ENCODE results near the gene AMPH.
A peak's percentile ranks its signal among the peaks of the same experiment; 100 is the strongest.

Gene AMPH

DNA sequence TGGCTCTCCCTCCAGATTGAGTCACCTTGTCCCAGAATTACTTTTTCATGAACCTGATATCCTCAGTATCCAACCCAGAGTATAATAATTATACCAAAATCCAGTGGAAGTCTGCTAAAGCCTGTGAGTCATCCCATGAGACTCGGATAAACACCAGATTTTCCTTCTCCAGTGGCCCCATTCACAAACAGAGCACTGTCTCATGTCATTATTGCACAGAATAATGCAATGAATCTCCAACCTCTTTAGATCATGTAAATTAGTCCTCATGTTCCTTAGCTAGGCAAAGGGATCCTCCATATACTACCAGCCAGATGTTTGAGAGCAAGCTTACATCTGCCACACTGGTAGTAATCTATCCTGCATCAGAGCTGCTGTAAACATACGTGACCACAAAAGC, 89.0 kb downstream of the AMPH start:
- DNase-seq (ENCODE audit: low read depth): no peak

DNA sequence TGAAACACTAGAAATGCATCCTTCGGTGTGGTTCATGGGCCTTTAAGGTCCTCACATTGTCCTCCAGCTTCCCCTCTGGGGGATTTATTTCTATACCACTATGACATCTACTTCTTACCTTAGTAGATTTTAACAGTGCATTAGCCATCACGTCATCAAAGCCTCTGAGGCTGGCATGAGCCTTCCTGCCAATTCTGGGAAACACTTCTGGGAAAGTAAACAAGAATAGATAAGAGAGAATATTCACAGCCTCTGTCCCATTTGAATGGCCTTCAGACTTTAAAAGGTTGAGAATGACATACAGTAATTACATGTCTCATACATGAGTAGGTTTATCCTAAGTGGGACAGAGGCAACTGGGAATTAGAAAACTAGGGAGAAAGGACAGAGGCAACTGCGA, 89.7 kb downstream of the AMPH start:
- no peak for DNase-seq (ENCODE audit: low read depth)

DNA sequence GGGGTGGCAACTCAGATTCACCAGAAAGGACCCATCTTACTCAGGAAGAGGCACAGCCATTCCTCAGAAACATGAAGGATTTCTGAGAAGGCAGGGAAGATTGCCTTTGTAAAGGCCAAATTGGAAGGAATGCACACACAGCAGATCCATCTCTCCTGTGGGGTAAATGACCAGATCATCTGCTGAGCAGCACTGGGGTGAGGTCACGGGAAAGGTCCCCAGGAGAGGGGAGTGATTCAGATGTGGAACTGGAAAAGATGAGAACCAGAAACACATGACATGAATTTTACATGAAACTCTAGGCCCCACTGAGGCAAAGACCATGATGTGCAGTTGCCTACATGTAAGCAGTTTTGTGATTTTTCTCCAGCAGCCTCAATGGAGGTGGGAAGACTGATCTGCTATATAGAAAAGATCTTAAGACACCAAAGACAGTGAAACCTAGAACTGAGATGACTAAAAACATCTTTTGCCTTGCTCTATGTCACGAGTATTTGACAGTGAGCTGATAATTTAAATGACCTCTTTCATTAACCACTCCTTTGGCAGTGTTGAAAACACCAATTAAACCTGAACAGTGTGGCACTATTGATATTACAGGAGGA, 91.6 kb downstream of the AMPH start:
- DNase-seq (ENCODE audit: low read depth): no peak

DNA sequence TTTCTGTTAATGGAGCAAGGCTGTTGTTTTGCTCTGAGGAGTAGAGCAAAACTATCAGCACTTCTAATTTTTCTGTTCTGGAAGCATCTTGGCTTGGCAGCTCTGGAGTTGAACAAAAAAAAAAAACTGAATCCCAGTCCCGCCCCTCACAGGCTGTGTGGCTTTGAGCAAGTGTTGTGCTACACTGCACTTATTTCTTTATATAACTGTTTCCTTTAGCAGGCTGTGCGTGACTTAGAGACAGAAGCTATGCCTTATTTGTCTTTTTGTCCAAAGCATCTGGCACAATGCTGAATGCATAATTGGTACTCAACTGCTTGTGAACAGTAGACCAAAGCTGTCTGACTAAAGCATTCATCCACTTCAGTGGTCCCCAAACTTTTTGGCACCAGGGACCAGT, 96.1 kb downstream of the AMPH start:
- no peak for DNase-seq (ENCODE audit: low read depth)

DNA sequence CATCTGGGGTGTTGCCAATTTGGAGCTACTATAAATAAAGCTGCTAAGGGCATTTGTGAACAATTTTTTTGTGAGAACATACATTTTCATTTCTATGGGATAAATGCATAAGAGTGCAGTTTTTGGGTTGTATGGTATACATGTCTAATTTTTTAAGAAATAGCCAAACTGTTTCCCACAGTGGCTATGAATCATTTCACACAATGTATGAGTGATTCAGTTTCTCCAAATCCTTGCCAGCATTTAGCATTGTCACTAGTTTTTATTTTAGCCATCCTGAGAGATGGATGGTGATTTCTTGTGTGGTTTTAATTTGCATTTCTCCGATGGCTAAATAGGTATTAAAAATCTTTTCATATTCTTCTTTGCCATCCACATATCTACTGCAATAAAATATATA, 105.3 kb downstream of the AMPH start:
- no peak for DNase-seq (ENCODE audit: low read depth)

DNA sequence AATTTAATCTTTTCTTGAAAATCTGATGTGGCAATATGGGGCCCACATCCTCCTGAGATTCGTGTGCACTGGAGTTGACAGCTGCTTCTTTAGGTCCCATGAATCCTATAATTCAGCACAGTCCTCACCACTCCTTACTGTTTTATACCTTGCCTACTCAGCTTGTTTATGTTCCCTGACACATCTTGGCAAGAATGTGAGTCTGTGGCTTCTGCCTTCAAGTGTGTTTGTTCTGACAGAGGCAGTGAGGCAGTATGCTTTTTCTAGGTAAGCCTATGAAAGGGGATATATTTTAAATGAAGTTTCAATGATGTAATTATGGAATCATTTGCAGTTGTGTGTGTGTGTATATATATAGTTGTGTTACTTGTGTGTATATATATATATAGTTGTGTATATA, 106.4 kb downstream of the AMPH start:
- no peak for DNase-seq (ENCODE audit: low read depth)

DNA sequence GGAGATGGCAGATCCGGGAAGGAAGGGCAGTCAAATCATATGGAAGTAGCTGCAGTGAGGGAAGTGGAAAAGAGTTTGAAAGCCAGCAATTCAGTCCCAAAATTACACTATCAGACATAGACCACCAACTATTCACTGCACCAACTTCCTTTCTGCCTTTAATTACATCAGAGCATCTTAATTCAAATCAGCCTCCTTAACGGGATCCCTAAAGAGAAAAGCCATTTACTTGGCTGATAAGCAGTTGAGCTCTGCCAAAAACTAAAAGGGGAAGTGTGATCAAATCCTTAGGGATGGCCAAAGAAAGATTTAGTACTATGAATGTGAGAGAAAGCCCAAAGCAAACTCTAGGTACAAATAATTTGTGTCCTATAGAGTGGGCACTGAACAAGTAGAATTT, 110.4 kb downstream of the AMPH start:
- no peak for DNase-seq (ENCODE audit: low read depth)

DNA sequence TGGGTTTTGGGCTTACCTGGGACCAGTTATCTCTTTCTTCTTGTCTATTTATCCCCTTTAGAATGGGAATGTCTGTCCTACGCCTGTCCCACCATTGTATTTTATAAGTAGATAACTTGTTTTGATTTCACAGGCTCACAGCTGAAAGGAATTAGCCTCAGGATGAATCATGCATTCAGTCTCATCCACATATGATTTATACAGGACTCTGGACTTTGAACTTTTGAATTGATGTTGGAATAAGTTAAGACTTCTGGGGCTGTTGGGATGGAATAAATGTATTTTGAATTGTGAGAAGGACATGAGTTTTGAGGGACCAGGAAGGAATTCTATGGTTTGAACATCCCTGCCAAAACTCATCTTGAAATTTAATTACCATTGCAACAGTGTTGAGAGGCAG, 112.6 kb downstream of the AMPH start:
- DNase-seq (ENCODE audit: low read depth): no peak

DNA sequence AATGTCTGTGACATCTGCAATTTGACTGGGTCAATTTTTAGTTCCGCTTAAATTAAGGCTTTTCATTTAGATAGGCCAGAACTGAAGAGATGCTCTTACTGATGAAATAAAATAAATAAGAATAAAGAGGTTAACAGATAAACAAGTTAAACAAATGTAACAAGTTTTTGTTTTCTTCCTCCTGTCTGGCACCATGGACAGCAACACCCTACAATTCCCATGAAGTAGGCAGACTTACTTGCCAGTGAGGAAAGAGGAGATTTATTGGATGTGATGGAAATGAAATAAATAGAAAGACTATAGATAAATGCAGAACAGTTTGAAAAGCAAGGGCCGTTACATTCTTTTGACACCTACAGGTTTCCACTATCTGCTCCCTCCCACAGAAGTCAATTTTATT, 118.5 kb downstream of the AMPH start:
- DNase-seq (ENCODE audit: low read depth): no peak

DNA sequence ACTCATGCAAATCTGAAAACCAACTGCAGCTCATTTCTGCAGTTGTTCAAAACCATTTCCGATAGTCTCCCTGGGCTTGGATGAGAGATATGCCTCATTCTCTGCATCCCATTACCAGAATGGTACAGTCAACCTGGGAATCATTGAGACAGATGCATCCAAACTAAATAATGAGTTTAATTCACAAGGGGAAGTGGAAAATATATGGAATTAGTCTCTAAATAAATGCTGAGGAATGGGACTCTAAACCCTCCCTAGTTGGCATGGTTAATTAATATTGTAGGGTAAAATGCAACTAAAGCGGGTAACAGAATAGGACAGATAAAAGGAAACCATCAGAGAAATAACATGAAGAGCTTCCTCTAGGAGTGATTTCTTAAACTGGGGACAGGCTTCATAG, 118.9 kb downstream of the AMPH start:
- DNase-seq (ENCODE audit: low read depth): no peak

DNA sequence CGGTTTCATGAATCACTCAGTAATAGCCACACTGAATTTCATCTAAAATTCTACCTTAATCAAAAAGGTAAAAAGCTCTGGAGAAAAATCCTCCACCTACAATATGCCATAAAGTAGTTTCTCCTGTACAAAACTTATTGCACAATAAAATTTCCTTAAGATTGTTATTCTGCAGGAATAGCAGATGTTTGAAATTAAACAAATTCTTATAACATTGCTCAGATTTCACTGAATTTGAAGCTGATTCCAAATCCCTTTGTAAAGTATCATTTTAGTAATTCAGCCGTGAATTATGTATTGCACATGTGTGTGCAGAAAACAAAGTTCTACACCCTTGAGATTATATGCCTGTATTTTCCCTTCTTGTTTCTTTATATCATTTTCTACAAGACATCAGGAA, 123.8 kb downstream of the AMPH start:
- DNase-seq (ENCODE audit: low read depth): no peak

DNA sequence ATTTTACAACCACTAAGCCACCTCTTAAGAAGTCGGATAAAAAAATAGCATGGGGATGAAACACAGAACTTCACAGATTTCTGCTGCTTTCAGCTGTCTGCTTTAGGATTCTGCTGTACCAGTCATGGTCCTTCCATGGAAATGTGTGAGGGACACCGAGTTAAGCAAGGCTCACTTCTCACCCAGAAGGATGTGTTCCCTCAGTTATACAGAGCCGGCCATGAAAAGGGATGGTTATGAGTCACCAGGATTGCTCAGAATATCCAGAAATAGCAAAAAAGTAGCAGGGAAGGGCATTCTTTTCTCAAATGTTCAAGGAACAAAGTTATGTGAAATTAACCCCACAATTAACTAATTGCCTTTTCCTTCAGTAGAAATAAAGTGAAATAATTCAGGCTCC, 124.4 kb downstream of the AMPH start:
- no peak for DNase-seq (ENCODE audit: low read depth)

DNA sequence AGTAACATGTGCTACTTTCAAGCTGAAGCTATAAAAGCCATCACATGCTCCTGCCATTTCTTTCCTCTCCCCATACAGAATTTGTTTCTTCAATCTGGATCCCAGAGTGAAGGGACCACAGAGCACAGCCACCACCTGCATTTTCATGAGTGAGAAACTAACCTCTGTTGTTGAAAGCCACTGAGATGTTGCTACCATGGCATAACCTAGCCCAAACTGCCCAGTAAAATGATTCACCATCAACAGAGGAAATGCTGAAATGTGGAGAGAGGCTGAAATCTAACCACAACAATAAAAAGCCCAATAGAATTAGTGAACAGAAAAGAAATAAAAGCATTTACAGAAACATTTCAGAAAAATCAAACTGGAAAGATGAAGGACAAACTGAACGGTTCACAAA, 125.2 kb downstream of the AMPH start:
- DNase-seq (ENCODE audit: low read depth): no peak

DNA sequence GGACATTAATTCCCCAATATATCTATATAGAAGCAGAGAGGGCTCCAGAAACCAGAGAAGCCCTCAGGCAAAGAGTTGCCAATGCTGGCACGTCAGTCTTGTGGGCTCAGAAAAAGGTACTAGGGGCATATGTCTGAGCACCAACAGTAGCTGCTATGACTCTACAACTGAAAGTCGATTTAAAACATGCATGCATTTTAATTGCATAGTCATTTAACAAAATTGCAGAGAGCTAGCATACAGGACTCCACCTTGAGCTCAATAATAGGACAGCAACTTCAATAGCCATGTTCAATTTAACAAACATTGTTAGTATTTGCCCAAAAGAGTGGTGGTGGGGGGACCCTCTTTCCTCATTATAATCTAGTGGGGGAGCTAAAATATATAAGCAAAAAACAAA, 126.5 kb downstream of the AMPH start:
- no peak for DNase-seq (ENCODE audit: low read depth)

DNA sequence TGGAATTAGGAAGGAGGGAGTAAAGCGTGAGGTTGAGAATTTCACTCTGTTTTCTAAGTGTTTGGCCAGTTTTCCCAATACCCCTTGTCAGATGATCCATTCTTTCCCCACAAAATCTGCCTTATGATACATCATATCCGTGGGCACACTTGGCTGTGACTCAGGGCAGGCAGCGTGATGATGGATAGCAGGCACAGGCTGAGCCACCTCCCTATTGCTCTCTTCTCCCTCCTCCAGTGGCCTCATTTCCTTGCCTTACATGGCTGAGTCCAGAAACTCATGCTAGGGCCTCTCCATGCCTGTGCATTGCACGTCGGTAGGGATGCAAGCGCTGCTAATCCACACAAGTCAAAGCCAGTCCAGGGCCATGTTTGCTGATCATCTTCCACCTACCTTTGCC, 128.3 kb downstream of the AMPH start:
- no peak for DNase-seq (ENCODE audit: low read depth)

DNA sequence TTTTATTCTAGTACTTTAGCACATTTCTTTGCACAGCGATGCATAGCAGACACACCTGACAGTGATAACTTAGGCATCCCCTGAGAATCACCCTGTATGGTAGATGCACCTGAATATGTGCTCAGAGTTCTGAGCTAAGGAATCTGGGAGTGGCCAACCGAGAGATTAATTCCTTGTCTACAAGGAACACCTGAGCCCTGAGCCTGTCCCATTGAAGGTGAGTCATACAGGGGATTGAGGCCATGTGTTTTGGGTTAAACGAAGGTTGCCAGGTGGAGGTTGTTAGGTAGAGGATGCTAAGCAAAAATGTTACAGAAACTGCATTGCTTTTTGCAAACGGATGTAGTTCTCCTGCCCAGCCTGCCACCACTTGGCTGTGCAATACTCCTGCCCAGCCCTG, 128.9 kb downstream of the AMPH start:
- no peak for DNase-seq (ENCODE audit: low read depth)

DNA sequence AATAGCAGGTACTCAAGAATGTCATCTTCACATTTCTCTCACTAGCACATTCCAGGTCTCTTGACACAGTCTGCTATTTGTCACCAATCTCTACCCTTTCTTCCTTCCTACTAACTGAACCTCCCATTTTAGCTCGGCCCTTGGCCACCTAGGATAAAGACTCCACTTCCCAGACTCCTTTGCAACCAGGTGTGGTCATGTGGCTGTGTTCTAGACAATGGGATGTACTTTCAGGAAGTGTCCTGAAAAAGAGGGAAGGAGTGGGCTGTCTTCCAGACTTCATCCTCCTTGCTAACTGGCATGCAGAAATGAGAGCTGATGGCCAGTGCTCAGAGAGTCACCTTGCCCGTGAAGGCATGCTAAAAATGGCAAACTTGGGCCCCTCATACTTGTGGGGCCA, 139.2 kb downstream of the AMPH start:
- DNase-seq (ENCODE audit: low read depth): no peak

DNA sequence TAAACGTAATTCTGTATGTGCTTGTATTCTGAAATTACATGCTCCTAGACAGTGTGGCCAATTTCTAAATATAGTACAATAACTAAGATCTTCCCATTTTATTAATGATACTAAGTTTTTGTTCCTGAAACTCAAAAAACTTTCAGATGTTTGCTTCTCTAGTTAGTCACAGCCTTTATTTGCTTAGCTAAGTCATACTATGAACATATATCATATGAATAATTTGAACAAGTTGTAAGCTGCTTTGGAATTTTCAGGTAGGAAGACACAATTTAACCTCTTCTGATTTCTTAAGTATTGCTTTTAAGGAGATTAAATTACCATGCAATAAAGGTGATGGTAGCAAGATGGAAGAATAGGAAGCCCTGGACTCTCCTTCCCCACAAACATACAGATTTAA, 148.7 kb downstream of the AMPH start:
- DNase-seq (ENCODE audit: low read depth): no peak

DNA sequence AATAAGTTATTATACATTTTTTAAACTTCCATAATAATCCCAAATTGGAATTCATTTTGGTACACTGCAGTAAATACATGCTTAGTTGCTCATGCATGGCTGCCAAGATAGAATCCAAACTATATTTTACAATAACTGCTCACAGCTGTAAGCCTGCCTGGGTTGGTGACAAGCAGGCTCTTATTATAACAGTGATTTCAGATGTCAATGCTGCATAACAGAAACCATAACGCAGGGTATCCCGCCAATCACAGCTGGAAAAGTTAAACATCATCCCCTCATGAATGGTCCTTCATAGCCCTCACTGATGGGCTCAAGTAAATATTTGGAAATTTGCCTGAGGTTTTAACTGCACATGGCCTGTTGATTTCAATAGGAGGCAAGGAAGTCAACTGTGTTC, 149.8 kb downstream of the AMPH start:
- no peak for DNase-seq (ENCODE audit: low read depth)

DNA sequence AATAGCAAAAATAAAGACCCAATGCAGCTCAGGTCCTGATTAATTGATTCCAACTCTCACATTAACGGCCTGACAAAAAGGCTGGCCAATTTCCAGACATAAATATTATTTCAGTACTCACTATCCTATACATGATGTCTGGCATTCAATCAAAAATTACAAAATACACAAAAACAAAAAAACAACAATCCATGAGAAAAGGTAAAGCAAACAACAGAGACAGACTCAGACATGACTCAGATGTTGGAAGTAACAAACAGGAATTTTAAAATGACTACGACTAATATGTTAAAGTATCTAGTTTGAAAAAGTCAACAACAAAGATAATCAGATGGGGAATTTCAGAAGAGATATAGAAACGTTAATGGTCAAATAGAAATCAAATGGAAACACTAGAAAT, 152.8 kb downstream of the AMPH start:
- DNase-seq (ENCODE audit: low read depth): no peak

DNA sequence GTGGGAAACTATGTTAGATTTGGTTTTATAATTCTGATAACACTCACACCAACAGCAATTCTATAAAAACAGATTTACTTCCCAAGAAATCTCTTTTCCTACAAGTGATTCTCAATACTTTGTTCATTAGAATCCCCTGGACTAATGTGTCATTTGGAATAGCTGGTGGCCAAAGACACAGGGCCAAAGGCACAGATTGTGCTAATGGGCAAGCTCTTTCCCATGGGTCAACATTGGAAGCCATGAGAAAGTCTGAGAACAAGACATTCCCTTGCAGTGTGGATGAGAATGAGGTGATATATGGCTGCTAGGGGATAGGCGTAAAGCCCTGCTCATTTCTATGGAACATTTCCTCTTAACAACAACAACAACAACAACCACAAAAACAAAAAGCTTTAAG, 153.8 kb downstream of the AMPH start:
- DNase-seq (ENCODE audit: low read depth): no peak

DNA sequence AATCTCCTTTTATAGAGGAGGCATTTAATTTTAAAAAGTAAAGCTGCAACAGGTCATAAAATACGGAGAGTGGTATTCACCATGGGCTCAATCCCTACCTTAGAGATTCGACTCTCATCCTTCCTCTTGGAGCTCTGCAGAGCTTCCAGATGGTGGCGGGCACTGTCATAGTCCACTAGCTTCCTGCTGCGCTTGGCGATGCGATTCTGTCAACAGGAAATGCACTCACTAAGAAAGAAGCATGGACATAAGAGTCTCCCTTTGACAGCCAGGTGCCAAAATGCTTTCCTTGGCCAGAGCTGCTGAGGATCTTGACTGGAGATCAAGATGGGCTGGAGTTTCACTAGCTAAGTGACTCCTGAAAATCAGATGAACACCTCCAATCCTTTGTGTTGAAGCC, 154.4 kb downstream of the AMPH start:
- no peak for DNase-seq (ENCODE audit: low read depth)

DNA sequence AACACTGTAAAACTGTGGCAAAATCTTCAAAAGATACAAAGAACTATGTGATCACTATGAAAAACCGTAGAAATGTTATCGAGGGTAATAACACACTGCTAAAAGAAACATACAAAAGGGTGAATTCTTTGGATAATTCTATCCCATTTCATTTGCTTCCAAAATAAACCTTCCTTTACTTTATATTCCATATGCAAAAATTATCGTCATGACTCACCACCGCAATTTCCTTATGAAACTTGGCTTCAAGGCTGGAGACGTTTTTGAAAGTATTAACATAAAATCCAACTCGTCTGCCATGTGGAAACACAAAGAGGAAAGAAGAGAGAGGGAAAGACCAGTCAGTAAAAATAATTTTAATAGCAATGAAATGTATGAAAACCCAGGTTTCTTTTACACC, 165.2 kb downstream of the AMPH start:
- DNase-seq (ENCODE audit: low read depth): no peak

DNA sequence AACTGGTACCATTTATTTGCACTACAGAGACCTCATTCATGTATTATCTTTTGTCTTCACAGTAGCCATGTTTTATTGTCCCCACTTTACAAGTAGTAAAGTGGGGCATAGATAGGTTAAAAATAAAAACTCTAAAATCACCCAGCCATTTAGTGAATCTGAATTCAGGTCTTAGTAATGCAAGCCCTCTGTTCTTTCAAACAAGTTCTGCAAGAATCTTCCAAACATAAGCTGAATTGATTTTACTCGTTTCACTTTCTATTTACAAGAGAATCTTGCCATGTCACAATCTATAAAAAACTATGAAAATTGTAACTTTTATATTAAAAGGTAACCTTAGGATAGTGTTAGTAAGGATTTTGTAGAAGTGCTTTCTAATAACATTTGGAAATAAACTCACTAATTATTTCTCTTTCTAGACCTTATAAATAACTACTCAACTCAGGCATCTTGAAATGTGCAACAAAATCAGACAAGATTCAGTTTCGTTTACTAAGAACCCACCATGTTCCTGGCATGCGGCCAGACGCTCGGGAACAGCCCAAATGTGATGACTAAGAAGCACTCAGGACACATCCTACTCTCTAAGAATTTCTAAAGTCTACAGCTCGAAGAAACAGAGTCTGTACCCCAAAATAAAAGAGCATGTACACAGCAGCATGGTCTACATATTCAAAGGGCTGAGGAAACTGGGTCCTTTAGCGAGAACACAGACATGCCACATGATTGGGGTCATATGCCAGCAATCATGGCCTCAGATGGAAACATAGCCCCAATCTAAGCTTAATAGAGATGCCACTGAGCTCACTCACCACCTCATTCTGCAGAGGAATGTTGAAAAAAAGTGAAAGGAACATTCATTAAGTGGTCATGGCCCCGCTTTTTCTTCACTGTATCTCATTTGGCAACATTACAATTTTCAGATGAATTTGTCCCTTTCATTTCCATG, 167.6 kb downstream of the AMPH start:
- peak; percentile 74 for DNase-seq (ENCODE audit: low read depth)

Data from stimulated activated CD8-positive, alpha-beta memory T cell treated with anti-CD3 and anti-CD28 coated beads, Interleukin-4, amount 100 ng/mL, for 24 hours (primary cell).